ENCODE data around the gene ZAP70. TPM values are rescaled to one million over a fixed set of nuclear protein-coding genes. Genes with fewer than 3 reads are reported as not detected.
"Not testable (repeated sequence)": the region's sequence is repeated elsewhere in the genome, so short reads cannot be mapped to it uniquely, and the experiment has no call there.

ZAP70 gene
- total RNA-seq, 1 experiment from 2014 or later, result 0.47 TPM

DNA sequence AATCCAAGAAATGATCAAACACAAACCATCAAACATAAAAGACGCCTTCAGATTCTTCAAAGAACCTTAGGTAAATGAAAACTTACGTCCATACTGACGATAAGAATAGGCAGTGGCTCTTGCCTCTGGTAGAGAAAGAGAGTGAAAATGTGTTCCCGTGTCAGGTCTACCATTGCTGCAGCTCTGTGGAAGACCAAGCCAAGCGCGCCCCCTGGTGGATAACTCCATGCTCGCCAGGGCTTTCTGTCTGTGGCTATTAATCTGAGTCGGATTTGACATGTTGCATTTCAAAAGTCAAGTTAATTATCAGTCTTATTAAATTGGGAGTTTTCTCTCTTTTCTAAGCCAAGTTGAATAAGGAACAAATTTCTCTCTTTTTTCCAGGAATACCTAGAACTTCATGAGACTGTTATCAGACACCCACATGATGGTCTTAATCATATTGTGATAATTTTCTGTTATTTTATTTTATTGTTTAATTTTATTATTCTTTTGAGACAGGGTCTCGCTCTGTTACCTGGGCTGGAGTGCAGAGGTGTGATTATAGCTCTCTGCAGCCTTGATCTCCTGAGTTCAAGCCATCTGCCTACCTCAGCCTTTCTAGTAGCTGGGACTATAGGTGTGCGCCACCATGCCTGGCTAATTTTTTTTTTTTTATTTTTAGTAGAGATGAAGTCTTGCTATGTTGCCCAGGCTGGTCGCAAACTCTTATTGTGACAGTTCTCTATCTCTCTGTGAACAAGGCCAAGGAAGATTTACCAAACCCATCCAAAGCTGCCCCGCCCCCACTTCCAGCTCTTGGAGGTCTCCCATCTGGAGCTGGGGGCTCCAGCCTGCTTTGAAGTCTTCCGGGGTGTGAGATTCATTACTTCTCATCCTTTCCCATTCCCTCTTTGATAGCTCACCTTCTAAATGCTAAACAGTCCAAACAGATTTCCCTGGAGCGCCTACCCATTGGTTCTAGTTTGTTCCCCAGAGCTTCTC, 15.8 kb upstream of the ZAP70 start:
- peak; percentile 69 for DNase-seq (ENCODE audit: low read depth)

DNA sequence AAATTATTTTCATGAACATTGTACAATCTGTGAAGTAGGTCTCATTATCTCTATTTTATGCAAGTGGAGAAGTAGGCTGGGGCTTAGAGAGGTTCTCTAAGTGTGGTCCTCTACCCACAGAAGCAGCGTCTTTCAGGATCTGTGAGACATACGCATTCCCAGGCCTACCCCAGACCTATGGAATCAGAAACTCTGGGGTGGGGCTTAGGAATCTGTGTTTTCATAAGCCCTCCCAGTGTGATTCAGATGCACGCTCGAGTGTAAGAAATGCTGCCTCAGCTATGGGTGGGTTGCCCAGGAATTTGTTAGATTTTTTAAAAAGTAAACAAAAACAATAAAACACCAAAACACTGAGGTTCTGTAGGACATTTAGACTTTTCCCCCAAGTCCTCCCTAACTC, 14.8 kb upstream of the ZAP70 start:
- no peak for DNase-seq (ENCODE audit: low read depth)

DNA sequence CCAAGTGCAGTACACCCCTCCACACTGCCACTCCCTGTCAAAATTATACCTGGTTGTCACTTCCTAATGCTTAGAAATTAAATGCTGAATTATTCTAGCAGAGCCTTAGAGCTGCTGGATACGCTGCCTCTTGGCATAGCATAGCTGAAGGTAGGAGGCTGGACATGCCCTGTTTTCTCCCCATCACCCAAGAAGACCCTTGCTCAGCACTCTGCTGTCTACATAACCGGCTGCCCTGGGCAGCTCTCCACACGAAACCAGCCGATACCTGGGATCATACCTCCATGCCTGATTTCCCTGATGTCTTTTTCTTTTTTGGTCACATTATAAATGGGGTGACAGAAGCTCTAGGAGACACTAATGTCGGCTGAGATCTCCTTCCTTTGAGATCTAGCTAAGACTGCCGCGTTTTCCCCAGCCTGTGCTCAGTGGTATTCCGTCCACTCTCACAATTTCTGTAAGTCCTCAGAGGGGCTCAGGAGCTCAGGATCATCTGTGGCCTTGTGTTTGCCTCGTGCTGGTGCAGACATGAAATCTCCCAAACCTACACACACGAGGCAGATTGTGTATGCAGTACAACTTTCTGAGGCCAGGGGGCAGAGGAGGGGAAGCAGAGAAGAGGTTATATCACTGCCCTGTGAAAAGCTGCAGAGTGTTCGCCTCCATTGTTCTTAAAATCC, 13.5 kb upstream of the ZAP70 start:
- DNase-seq (ENCODE audit: low read depth), result peak; percentile 65

DNA sequence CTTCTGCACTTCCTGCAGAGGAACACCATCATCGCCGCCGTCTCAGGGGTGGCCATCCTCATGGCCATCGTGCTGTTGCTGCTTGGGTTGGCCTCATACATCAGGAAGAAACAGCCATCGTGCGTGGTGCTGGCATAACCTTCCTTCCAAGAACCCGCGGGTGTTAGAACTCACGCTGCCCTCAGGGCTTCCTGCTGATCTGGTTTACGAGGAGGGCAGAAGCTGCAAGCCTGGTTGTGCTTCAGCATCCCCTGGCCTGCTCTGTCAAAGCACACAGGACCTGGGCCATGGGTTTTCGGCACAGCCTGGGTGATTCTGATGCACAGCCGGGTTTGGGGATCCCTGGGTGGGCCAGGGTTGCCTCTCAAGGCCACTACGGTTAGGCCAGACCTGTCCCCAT, 12.2 kb upstream of the ZAP70 start:
- DNase-seq (ENCODE audit: low read depth), result no peak

DNA sequence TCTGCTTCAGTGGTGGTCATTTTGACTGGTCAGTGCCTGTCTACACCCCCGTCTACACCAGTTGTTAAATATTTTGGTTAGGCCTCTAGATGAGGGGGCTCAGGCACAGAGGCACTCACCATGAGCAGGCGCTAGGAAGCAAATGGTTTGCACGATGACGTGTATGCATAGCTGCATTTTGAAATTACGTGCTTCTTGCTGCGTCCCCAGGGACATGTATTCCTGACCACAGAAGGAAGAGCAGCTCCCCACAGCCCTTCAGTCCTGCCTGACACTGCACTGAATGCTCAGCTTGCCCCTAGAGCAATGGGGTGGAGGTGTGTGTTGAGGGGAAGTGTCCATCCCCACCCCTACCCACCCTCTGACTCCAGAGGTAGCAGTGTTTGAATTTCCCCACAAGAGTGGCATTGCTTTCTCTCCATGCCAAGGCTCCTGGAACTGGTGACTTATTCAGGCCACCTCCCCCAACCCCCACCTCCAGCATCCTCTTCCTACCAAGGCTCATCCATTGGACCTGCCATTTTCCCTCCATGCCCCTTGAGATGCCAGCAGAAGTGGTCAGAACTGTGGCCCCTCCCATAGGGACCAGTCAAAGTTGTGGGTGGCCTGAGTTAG, 11.4 kb upstream of the ZAP70 start:
- DNase-seq (ENCODE audit: low read depth), result no peak

DNA sequence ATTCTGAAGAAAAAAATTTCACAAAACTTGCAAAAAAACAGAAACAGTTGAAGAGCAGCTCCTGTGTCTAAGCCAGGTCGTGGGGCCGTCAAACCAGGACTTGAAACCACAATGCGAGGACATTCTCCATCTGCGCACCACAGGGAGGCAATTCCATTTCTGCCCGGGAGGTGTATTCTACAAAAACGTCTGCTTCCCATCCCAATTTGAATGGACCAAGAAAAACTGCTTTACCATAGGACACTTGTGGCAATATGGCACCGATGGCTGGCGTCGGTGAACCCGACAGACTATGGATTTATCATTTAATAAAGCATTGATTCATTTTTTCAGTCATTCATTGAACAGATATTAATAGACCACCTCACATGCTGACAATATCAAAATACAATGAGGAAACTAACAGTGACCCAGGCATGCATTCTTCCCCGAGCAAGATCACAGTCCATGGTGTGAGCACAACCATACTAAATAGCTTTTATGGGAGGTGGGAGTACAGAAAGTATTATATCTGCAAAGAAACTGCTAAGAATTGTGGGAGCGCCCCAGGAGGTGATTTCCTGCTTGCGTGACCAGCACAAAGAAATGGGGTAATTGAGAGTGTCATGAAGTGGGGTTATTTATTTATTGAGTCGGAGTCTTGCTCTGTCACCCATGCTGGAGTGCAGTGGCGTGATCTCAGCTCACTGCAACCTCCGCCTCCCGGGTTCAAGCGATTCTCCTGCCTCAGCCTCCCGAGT, 10.5 kb upstream of the ZAP70 start:
- DNase-seq (ENCODE audit: low read depth), result no peak

DNA sequence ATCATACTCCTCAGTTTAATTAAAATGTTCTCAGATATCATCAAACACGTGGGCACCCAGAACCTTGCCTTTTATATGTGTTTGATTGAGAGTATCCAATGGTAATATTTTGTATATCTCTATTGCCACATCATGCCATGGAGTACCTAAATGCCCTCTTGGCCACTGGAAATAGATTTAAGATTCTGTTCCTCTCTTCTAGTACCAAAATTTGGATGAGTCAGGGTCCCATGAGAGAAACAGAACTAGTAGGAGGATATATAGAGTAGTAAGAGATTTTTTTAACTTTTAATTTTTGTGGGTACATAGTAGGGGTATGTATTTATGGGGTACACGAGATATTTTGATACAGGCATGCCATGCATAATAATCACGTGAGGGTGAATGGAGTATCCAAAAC, 9.6 kb upstream of the ZAP70 start:
- no peak for DNase-seq (ENCODE audit: low read depth)

DNA sequence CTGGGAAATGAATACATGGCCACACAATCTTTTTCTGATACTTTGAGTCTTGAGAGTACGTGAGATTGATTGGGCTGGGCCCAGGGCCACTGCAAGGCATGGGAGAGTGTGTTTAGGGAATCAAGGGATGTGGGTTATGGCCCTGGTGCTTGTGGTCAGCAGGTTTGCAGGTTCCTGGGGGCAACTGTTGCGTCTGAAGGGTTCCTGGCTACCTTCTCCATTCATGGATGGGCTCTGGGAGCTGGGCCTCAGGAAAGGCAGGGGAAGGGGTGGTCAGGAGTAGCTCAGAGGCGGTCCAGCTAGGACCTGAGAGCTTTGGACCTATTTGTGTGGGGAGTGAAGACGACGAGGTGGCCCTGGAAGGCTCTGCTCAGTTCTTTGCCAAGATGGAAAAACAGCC, 8.4 kb upstream of the ZAP70 start:
- no peak for DNase-seq (ENCODE audit: low read depth)

DNA sequence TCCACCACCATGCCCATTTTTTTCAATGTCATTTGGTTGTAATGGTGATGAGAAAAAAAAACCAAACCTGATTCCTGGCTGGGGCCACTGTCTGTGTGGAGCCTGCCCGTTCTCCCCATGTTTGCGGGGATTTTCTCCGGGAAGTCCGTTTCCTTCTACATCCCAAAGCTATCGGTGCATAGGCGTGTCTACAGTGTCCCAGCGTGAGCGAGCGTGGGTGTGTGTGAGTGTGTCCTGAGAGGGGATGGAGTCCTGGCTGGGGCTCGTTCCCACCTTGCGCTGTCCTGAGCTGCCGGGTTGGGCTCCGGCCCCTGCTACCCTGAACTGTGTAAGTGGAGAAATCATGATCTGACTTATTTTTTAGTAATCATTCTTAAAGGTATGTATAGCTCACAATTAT, 7.3 kb upstream of the ZAP70 start:
- no peak for DNase-seq (ENCODE audit: low read depth)

DNA sequence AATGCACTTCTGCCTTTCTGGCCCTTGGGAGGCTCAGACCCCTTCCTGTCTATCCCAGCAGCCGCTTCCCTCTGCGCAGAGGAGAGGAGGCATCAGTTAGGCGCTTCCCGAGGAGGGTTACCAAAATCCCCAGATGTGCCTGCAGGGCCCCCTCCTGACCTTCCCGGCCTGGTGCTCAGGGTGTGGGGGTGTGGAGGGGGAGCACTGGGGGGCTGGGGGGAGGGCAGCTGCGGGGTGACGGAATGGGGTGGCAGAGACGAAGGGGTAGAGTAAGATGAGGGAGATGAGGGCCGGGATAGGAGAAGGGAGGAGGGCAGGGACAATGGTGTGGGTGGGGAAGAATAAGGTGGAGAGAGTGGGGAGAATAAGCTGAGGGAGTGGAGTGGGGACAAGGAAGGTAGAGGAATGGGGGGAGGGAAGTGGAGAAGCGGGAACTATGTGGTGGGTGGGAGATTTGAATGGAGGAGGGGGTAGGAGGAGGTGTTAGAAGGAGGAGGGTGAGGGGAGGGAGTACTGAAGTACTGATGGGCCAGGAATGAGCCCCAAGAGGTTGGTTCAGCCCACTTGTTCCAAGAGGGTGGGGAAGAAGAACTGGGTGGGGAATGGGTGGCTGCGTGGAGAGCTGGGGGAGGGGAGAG, 6.5 kb upstream of the ZAP70 start:
- no peak for DNase-seq (ENCODE audit: low read depth)

DNA sequence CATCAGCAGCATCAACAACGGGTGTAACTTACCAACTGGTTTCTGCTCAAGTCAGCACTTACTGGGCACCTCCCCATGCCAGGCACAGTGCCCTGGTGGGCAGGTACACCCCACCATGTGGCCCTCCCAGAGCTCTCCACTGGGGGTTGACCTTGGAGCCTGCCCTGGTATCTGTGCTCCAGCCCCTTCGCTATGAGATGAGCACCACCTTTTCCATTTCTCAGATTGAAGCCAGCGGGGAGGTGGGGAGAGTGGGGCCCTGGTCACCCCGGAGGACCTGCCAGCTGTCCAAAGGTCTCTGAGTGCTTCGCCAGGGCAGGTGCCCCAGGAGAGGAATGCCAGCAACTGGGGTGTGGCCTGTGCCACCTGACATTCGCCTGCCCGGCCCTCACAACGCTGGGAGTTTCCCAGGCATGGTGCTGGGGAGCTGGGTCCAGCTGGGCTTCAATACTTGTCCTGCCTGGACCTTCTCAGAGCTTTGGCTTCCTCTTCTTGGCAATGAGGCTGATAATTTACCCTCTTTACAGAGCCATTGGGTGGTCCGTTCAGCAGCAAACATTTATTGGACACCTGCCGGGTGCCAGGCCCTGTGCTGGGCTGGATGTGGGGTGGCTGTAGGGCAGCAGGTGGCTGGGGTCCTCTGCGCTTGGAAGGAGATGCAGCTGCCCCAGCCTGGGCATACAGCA, 5.9 kb upstream of the ZAP70 start:
- DNase-seq (ENCODE audit: low read depth), result no peak

DNA sequence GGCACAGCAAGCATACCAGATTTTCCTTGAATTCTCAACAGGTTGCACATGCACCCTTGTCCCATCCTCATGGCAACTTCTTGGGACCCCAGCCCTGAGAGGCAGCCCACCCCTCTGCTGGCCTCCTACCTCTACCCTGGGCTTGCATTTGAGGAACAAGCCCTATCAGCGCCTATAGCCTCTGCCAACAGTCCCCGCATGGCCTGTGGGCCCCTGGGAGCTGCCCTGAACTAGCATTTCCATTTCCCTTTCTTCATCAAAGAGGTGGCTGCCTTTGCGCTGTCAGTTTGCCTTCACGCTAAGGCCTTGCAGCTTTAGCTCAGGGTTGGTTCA, 5.4 kb upstream of the ZAP70 start:
- DNase-seq (ENCODE audit: low read depth), result no peak

DNA sequence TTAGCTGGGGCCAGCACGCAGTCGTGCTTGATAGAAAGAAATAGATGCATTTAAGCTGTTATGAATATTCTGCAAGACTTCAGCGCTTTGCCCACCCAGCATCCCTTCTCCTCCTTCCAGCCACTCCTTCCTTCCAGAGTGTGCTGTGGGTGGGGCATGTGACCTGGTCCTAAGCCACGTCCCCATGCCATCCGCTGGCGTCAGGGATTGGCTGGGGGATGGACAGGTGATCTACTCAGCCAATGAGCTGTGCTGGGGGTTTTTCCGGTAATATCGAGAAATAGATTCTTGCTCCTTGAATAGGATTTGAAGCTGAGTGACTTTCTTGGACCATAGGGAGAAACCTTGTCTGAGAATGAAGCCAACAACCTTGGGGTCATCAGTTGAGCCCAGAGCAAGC, 4.8 kb upstream of the ZAP70 start:
- DNase-seq (ENCODE audit: low read depth), result no peak

DNA sequence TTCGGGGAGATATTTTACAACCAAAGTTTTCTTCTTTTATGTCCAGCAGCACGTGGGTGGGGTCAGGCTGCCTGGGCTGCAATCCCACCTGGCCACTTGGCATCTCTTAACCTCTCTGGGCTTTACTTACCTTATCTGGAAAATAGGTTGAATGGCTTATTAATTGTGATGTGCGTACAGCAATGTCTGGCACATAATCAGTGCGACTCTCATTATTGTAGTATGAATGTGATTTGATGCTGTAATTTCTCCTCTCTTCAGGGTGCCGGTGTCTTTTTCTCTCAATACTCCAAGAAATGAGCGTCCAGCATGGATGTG, 2.0 kb upstream of the ZAP70 start:
- DNase-seq (ENCODE audit: low read depth), result no peak

DNA sequence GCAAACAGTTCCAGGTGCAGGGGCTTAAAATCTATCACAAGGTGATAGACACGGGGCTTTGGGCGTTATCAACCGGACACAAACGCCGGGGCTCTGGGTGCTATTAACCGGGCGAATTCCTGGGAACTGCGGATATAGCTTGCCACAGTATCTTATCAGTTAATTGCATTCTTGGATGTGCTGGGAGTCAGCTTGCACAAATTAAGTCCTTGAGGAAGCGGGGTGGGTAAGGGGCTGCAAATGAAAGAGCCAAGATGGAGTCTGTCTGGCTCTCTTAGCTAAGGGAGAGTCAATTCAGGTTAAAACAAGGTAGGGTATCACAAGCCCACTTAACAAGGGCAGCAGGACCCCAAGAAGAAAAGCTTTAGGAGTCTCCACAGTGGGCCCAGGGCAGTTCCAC, 1.2 kb upstream of the ZAP70 start:
- DNase-seq (ENCODE audit: low read depth), result not testable (repeated sequence)

DNA sequence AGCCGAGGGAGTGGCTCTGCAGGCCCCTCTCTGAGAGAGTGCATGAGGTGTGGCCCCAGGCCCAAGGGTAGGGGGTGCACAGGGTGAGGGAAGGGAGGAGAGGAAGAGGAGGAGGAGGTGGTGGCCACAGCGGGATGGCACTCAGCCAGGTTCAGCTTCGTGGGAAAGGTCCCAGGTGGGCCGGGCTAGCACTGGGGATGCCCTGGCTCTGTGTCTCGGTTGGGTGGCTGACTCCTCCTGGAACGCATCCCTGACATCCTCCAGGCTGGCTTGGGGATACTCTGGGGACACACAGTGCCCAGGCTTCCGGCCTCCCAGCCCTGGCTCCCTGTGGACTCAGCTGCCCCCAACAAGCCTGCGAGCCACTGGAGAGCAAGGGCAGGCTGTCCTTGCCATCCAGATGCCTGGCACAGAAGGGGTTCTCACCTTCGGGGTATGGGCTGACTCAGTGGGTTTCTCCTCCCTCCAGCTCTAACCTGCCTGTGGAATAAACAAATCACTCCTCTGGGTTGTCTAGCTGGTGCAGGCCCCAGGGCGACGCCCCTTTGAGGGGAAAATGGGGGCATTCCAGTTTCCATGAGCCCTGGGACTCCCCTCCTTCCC, 582 bp upstream of the ZAP70 start:
- no peak for DNase-seq (ENCODE audit: low read depth)

DNA sequence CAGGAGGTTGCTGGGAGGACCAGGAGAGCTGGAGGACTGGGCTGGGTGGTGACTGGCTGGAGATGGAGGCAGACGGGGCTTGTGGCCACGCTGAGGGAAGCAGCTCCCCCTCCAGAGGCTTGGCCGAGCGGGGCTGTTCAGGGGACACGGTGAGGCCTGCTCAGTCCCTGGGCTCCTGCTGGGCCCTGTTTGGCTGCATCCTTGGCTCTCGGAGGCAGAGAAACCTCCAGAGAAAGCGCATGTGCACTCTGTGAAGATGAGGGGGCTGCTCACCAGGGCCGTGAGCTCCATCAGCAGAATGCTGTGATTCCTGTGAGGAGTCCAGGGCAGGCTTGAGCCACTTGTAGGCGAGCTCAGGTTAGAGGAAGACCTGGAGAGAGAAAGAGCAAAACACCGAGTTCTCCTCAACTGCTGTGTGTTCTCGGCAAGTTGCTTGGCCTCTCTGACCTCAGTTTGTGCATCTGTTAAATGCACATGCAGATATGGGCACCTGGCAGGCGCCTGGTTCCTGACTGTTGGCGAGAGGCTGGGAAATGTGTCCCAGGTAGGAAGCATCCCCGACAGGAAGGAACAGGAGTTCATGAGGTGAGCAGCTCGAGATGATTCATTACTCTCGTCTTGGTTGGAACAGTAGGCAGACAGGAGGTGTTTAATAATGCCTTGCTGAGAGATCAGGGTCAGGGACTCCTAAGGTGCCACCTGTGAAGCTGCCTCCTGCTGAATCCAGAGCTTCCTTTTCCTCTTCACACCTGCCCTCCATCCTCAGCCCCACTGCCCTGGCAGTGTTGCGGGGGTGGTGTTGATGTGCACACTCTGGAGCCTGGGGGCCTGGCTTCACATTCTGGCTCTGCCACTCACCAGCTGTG, 941 bp downstream of the ZAP70 start:
- no peak for DNase-seq (ENCODE audit: low read depth)

DNA sequence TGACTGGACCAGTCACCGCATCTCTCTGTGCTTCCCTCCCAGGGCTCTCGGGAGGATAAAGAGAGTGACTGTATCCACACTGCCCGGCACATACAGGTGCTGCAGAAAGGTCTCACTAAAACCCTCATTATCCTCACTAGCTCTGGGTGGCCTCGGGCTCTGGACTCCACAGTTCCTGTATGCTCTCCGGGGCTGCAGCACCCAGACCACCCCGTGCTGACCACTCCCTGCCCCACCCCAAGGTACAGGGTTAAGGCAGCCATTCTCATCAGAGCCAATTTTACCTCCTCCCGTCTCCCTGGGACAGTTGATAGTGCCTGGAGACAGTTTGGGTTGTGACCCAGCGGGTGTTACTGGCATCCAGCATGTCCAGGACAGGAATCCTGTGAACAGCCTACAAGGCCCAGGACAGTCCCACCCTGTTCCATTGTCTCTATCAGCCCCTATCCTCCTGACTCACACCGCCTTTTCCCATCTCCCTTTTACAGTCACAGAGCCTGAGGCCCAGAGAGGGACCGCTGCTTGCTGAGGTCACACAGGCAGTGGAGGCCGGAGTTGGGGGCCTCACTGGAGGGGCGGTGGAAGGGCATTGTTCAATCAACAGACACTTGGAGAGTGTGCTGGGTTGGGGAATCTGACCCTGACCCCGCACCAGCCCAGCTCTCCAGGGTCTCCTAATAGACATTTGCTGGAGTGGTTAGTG, 1.7 kb downstream of the ZAP70 start:
- no peak for DNase-seq (ENCODE audit: low read depth)
